Lung (tissue), 12 donors: ENCODE results near the gene CXCL3. TPM values are rescaled to one million over a fixed set of nuclear protein-coding genes. Genes with fewer than 3 reads are reported as not detected.

Experiments used
- ATAC-seq: fragments of 200-7000 bp; cut with Tn5 transposase; one replicate; pipeline ENCODE4 v1.9.1; 2020; ENCODE audit warnings: moderate number of reproducible peaks; ENCODE audit not compliant: insufficient read depth, low FRiP score
- DNase-seq, 3 donors: peaks; one replicate each; pipeline ENCODE4 v3.0.0-alpha.2; 2013 to 2017
- H3K27ac ChIP-seq, 2 donors: one replicate each; pipeline ENCODE4 v1.5.1; 2013; ENCODE audit warnings: mild to moderate bottlenecking in 2 of 2, moderate library complexity in 2 of 2, control low read depth in 1 of 2, inconsistent platforms in 1 of 2, low read depth in 1 of 2, low read length in 1 of 2
- H3K27me3 ChIP-seq, 3 donors: one replicate each; pipeline ENCODE4 v1.5.1; 2013; ENCODE audit warnings: low read length in 2 of 3; ENCODE audit not compliant: control insufficient read depth in 3 of 3, insufficient read depth in 3 of 3
- H3K36me3 ChIP-seq, 4 donors: one replicate each; pipeline ENCODE4 v1.5.1; 2013; ENCODE audit warnings: low read length in 4 of 4, mild to moderate bottlenecking in 1 of 4, moderate library complexity in 1 of 4; ENCODE audit not compliant: control insufficient read depth in 4 of 4, insufficient read depth in 4 of 4
- H3K4me1 ChIP-seq, 5 donors: one replicate each; pipeline ENCODE4 v1.5.1; 2013; ENCODE audit warnings: low read length in 5 of 5, mild to moderate bottlenecking in 2 of 5, moderate library complexity in 1 of 5; ENCODE audit not compliant: control insufficient read depth in 5 of 5, insufficient read depth in 5 of 5
- H3K4me3 ChIP-seq: one replicate; pipeline ENCODE4 v1.5.1; 2013; ENCODE audit warnings: mild to moderate bottlenecking, control low read depth, moderate library complexity
- H3K9ac ChIP-seq, 2 donors: one replicate each; pipeline ENCODE4 v1.5.1; 2013; ENCODE audit warnings: low read length in 2 of 2, control low read depth in 1 of 2; ENCODE audit not compliant: insufficient read depth in 1 of 2
- H3K9me3 ChIP-seq, 4 donors: one replicate each; pipeline ENCODE4 v1.5.1; 2013; ENCODE audit warnings: low read length in 3 of 4, mild to moderate bottlenecking in 1 of 4, moderate library complexity in 1 of 4; ENCODE audit not compliant: control insufficient read depth in 4 of 4, insufficient read depth in 3 of 4
- WGBS, 2 donors: extraction: QIAGEN DNeasy Blood & Tissue Kit; methylation state at CpG; one replicate each; pipeline ENCODE4 v1.1.7; 2013; 5-methylcytosine and 5-hydroxymethylcytosine counted together
- polyA plus RNA-seq, 2 donors: library from polyadenylated mRNA; stranded (reverse); fragments of 200-250 nt; gene quantifications; one replicate each; pipeline ENCODE4 v1.2.1, GENCODE V29; 2013
- total RNA-seq, 2 donors: library from RNA; depleted of rRNA in 1 of 2; stranded (reverse); fragments of >200 nt in 1 of 2; gene quantifications; one replicate each; pipeline ENCODE4 v1.2.1, GENCODE V29; 2014 to 2021
- TF ChIP-seq, protein P1 (sequence below): IDR thresholded peaks from 2 replicates; pipeline ENCODE4 v1.5.1; 2012; ENCODE audit warnings: mild to moderate bottlenecking; ENCODE audit errors: control extremely low read depth, extremely low read depth
- donor health status: control.
- donor health status: control.
- donor health status: Bipolar disorder and iron deficiency.
- donor health status: healthy.
- donor health status: DM: yes; HTN: yes; CAD: no.

Gene CXCL3
- total and polyA plus RNA-seq, 4 donors, result 9.4 to 77.7 (median 24.1) TPM

DNA sequence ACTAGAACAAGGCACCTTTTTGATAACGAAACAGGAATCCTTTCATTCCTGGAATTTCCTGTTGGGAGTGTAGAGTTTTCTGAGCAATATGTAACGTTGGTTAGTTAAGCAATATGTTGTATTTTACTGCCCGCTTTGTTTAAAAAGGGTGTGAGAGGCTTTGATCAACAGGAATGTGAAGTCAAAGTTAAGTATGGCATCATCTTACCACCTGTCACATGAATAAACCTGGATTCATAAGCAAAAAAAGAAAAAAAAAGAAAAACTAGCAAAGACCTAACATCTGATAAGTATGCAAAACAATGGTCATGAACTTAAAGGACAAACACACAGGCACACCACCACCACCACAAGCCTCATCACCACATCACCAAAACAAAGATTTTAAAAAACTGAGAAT lies 33.0 kb downstream of the CXCL3 start:
- no peak overlapping the region for H3K4me3 ChIP-seq
- no peaks in the 10 kb centered on the region for H3K9me3 ChIP-seq
- no peaks in the 10 kb centered on the region for H3K36me3 ChIP-seq
- no peak overlapping the region for H3K9ac ChIP-seq
- no peak for DNase-seq
- no peaks in the 10 kb centered on the region for H3K4me1 ChIP-seq
- no peaks in the 10 kb centered on the region for H3K27me3 ChIP-seq
- H3K27ac ChIP-seq, result no peak overlapping the region
- 28 to 35% methylated on average over 3 of the region's 3 CpGs for WGBS, 2 donors
- no peak for ATAC-seq
- TF ChIP-seq, protein P1, sequence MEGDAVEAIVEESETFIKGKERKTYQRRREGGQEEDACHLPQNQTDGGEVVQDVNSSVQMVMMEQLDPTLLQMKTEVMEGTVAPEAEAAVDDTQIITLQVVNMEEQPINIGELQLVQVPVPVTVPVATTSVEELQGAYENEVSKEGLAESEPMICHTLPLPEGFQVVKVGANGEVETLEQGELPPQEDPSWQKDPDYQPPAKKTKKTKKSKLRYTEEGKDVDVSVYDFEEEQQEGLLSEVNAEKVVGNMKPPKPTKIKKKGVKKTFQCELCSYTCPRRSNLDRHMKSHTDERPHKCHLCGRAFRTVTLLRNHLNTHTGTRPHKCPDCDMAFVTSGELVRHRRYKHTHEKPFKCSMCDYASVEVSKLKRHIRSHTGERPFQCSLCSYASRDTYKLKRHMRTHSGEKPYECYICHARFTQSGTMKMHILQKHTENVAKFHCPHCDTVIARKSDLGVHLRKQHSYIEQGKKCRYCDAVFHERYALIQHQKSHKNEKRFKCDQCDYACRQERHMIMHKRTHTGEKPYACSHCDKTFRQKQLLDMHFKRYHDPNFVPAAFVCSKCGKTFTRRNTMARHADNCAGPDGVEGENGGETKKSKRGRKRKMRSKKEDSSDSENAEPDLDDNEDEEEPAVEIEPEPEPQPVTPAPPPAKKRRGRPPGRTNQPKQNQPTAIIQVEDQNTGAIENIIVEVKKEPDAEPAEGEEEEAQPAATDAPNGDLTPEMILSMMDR, result no peak

DNA sequence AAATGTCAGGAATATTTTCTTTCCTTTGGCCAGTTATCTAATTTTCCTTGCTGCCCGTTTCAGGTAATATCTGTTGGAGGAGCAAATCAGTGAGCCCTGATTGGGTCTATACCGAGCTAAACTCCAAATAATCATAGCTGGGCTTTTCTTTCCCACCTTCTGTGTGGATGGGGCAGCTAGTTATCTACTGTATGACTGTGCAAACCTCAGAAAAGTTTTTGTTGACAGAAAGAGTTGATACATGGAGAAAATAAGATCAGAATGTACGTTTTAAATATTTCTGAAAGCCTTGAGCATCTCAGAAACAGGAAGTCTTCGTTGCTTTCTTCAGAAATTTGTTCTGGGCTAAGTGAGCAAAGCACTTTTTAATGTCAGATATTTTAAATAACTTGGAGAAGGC lies 33.8 kb downstream of the CXCL3 start:
- H3K4me1 ChIP-seq, result no peaks in the 10 kb centered on the region
- ATAC-seq, result no peak
- H3K4me3 ChIP-seq, result no peak overlapping the region
- H3K27me3 ChIP-seq, result no peaks in the 10 kb centered on the region
- no peak overlapping the region for H3K9ac ChIP-seq
- 53 to 64% methylated on average over 4 of the region's 4 CpGs for WGBS, 2 donors
- H3K36me3 ChIP-seq, result no peaks in the 10 kb centered on the region
- no peak overlapping the region for H3K27ac ChIP-seq
- H3K9me3 ChIP-seq, result no peaks in the 10 kb centered on the region
- TF ChIP-seq, protein P1, result no peak
- no peak for DNase-seq

DNA sequence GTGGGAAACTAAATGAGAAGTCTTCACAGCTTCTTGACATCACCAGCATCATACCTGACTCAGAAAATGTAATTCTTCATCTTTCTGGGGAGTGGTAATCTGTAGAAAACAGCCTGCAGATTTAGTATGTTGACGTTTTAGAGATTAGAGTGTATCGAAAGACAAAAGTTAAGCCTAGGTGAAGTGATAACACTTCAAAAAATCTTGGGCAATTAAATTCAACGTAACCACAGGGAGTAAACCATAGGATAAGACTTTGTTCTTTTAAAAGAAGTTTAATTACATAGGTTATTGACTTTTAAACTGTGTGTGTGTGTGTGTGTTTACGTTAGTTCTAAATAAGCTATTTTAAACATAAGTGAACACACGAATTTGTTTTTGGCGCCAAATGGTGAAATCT lies 38.2 kb downstream of the CXCL3 start:
- no peaks in the 10 kb centered on the region for H3K36me3 ChIP-seq
- H3K4me3 ChIP-seq, result no peak overlapping the region
- TF ChIP-seq, protein P1, result no peak
- peaks cover 0 to 17% (median 8%) of the 10 kb centered on the region in 3 donors for H3K27me3 ChIP-seq
- no peak overlapping the region for H3K27ac ChIP-seq
- no peaks in the 10 kb centered on the region for H3K9me3 ChIP-seq
- peaks cover 0 to 7% (median 4%) of the 10 kb centered on the region in 5 donors for H3K4me1 ChIP-seq
- DNase-seq (no peak), ATAC-seq (no peak)
- no peak overlapping the region for H3K9ac ChIP-seq
- WGBS, 2 donors, result 83 to 90% methylated on average over 6 of the region's 6 CpGs
